Stimulated activated CD4-positive, alpha-beta T cell treated with anti-CD3 and anti-CD28 coated beads, Interleukin-1b, Interleukin-23, amount 100 ng/mL, for 48 hours (primary cell): ENCODE results near the gene SORBS1.

Source experiments
- DNase-seq: peaks from one replicate; pipeline ENCODE4 v3.0.0-alpha.2; 2020

The SORBS1 gene

GRCh38 chr10:95306851-95307250, 254.3 kb downstream of the SORBS1 start:
- DNase-seq, result no peak

GRCh38 chr10:95306318-95306650, 254.9 kb downstream of the SORBS1 start:
- DNase-seq, result no peak

GRCh38 chr10:95305606-95306317, 255.4 kb downstream of the SORBS1 start:
- DNase-seq, result no peak

- no peak for DNase-seq
These were observed 256.2 kb downstream of the SORBS1 start for GRCh38 chr10:95304976-95305375.

- DNase-seq, result no peak
These were observed 256.7 kb downstream of the SORBS1 start for GRCh38 chr10:95304463-95304862.

- no peak for DNase-seq
These were observed 257.2 kb downstream of the SORBS1 start for GRCh38 chr10:95303950-95304349.

- DNase-seq, result no peak
These were observed 257.6 kb downstream of the SORBS1 start for GRCh38 chr10:95303535-95303934.

- DNase-seq, result no peak
These were observed 261.1 kb downstream of the SORBS1 start for GRCh38 chr10:95300022-95300539.

GRCh38 chr10:95297402-95297801, 263.8 kb downstream of the SORBS1 start:
- no peak for DNase-seq

- no peak for DNase-seq
These were observed 264.4 kb downstream of the SORBS1 start for GRCh38 chr10:95296764-95297163.

- DNase-seq, result peak; percentile 22
These were observed 266.0 kb downstream of the SORBS1 start for GRCh38 chr10:95295031-95295755.

GRCh38 chr10:95293631-95294030, 267.5 kb downstream of the SORBS1 start:
- DNase-seq, result no peak

- no peak for DNase-seq
These were observed 269.7 kb downstream of the SORBS1 start for GRCh38 chr10:95291365-95292039.

GRCh38 chr10:95290461-95291364, 270.5 kb downstream of the SORBS1 start, which contains the start of gene PDLIM1:
Gene PDLIM1 (minus strand): TSS chr10:95291003. CDS start chr10:95290915, 88 bp downstream.
- DNase-seq, result no peak

GRCh38 chr10:95289921-95290421, 271.2 kb downstream of the SORBS1 start:
- DNase-seq, result no peak

- DNase-seq, result no peak
These were observed 271.9 kb downstream of the SORBS1 start for GRCh38 chr10:95289003-95289920.

- DNase-seq, result no peak
These were observed 272.9 kb downstream of the SORBS1 start for GRCh38 chr10:95288303-95288702.

GRCh38 chr10:95287281-95287680, 273.9 kb downstream of the SORBS1 start:
- DNase-seq, result no peak

- DNase-seq, result no peak
These were observed 274.5 kb downstream of the SORBS1 start for GRCh38 chr10:95286707-95287106.

- DNase-seq, result no peak
These were observed 275.6 kb downstream of the SORBS1 start for GRCh38 chr10:95285556-95285955.

- DNase-seq, result no peak
These were observed 276.4 kb downstream of the SORBS1 start for GRCh38 chr10:95284807-95285206.
